Endothelial cell of umbilical vein (primary cell): ENCODE results near the gene SPPL3. TPM values are rescaled to one million over a fixed set of nuclear protein-coding genes. Genes with fewer than 3 reads are reported as not detected.

Experiments
- BruUV-seq: library from RNA; stranded (reverse); fragments of 400-500 nt; replicated peaks from 2 replicates; lab custom pipeline; 2021; lab: Mats Ljungman, UMichigan
- CTCF ChIA-PET: fragments of 300-600, 350-600 bp; sonication (Branson Sonifier 250); formaldehyde crosslinking; loops from one replicate; lab custom pipeline; 2021; ENCODE audit warnings: antibody characterized with exemption, inconsistent platforms; lab: Charles Lee
- POLR2A ChIA-PET: fragments of 300-600, 350-600 bp; sonication (Branson Sonifier 250); formaldehyde crosslinking; loops from one replicate; lab custom pipeline; 2021; ENCODE audit warnings: antibody characterized with exemption, inconsistent platforms; lab: Charles Lee
- DNase-seq: peaks from one replicate; pipeline ENCODE4 v3.0.0-alpha.2; 2011; ENCODE audit warnings: low read depth, low spot score
- FAIRE-seq: peaks from 2 replicates; lab custom pipeline; 2011; peaks lifted over from hg19 to GRCh38; lab: Jason Lieb, UNC
- H2AFZ ChIP-seq: 2 replicates; pipeline ENCODE4 v1.6.0; 2012; ENCODE audit warnings: low read depth, low read length, control low read depth, inconsistent platforms
- H3K27ac ChIP-seq: 2 replicates; pipeline ENCODE4 v1.5.1; 2011; ENCODE audit warnings: low read depth, mild to moderate bottlenecking, control low read depth, low read length, moderate library complexity; ENCODE audit not compliant: insufficient read depth
- H3K27me3 ChIP-seq, 2 experiments: 2 replicates each; pipeline versions ENCODE4 v1.6.0 to v1.6.1; 2011; ENCODE audit warnings: low read length in 2 of 2, mixed read lengths in 1 of 2; ENCODE audit not compliant: control insufficient read depth in 2 of 2, insufficient read depth in 2 of 2
- H3K36me3 ChIP-seq, 2 experiments: 2 replicates in 1 of 2; 3 replicates in 1 of 2; pipeline ENCODE4 v1.5.1; 2011; ENCODE audit warnings: low read length in 2 of 2, mild to moderate bottlenecking in 1 of 2, moderate library complexity in 1 of 2; ENCODE audit not compliant: control insufficient read depth in 2 of 2, insufficient read depth in 2 of 2; ENCODE audit errors: extremely low read depth in 1 of 2
- H3K4me1 ChIP-seq: 3 replicates; pipeline ENCODE4 v1.5.1; 2011; ENCODE audit warnings: mild to moderate bottlenecking, low read length; ENCODE audit not compliant: control insufficient read depth, insufficient read depth; ENCODE audit errors: extremely low read depth
- H3K4me2 ChIP-seq: 2 replicates; pipeline ENCODE4 v1.6.1; 2011; ENCODE audit warnings: low read length, control low read depth, mixed read lengths; ENCODE audit not compliant: insufficient read depth
- H3K4me3 ChIP-seq, 3 experiments: fragments of 200-600 bp in 1 of 3; sonication (generic), shearing (Covaris generic) in 1 of 3; replicated peaks in 1 of 3; 2 replicates each; pipeline ENCODE4 v1.5.1; 2011 to 2016; ENCODE audit warnings: control low read depth in 3 of 3, low read length in 3 of 3, mild to moderate bottlenecking in 2 of 3, inconsistent platforms in 1 of 3, low read depth in 1 of 3, moderate library complexity in 1 of 3; ENCODE audit not compliant: insufficient read depth in 1 of 3
- H3K79me2 ChIP-seq: 2 replicates; pipeline ENCODE4 v1.6.0; 2012; ENCODE audit warnings: low read length, inconsistent platforms; ENCODE audit not compliant: control insufficient read depth, insufficient read depth
- H3K9ac ChIP-seq: replicated peaks from 2 replicates; pipeline ENCODE3; 2011; ENCODE audit warnings: low read length, control low read depth; ENCODE audit not compliant: insufficient read depth; ENCODE audit errors: extremely low read depth
- H3K9me1 ChIP-seq: replicated peaks from 3 replicates; pipeline ENCODE4 v1.6.0; 2011; ENCODE audit warnings: mild to moderate bottlenecking, low read length; ENCODE audit not compliant: control insufficient read depth, insufficient read depth; ENCODE audit errors: extremely low read depth
- H3K9me3 ChIP-seq: replicated peaks from 2 replicates; pipeline ENCODE4 v1.5.1; 2012; ENCODE audit warnings: low read length, inconsistent platforms; ENCODE audit not compliant: control insufficient read depth, insufficient read depth
- H4K20me1 ChIP-seq: replicated peaks from 2 replicates; pipeline ENCODE3; 2011; ENCODE audit warnings: mild to moderate bottlenecking, low read length; ENCODE audit not compliant: control insufficient read depth, insufficient read depth; ENCODE audit errors: extremely low read depth
- CTCF ChIP-seq, 2 donors: IDR thresholded peaks; 1 replicate in 1 of 2; 2 replicates in 1 of 2; pipeline ENCODE4 v1.5.1; 2011; ENCODE audit warnings: low read length in 2 of 2, mild to moderate bottlenecking in 2 of 2, moderate library complexity in 2 of 2, control low read depth in 1 of 2, inconsistent platforms in 1 of 2, low read depth in 1 of 2; ENCODE audit not compliant: insufficient read depth in 1 of 2; ENCODE audit errors: extremely low read depth in 1 of 2
- EZH2 ChIP-seq: IDR thresholded peaks from 2 replicates; pipeline ENCODE4 v1.6.1; 2012; ENCODE audit warnings: borderline replicate concordance, low read depth, mild to moderate bottlenecking, moderate library complexity, low read length, inconsistent platforms; ENCODE audit not compliant: severe bottlenecking
- FOS ChIP-seq: IDR thresholded peaks from 2 replicates; pipeline ENCODE4 v1.6.1; 2011; ENCODE audit warnings: mild to moderate bottlenecking, low read length, moderate library complexity, borderline replicate concordance; ENCODE audit not compliant: insufficient read depth
- GATA2 ChIP-seq: IDR thresholded peaks from 2 replicates; pipeline ENCODE4 v1.7.0; 2011; ENCODE audit warnings: low read depth, mild to moderate bottlenecking, moderate library complexity, mixed read lengths, low read length; ENCODE audit not compliant: insufficient read length, insufficient read depth
- JUN ChIP-seq: IDR thresholded peaks from 2 replicates; pipeline ENCODE4 v1.6.1; 2011; ENCODE audit warnings: borderline replicate concordance, low read depth; ENCODE audit not compliant: insufficient read length, insufficient read depth
- MAX ChIP-seq: IDR thresholded peaks from 2 replicates; pipeline ENCODE4 v1.6.1; 2011; ENCODE audit not compliant: insufficient read depth, insufficient read length
- MYC ChIP-seq: IDR thresholded peaks from one replicate; pipeline ENCODE4 v1.6.1; 2011; ENCODE audit warnings: mild to moderate bottlenecking, low read depth, low read length
- POLR2A ChIP-seq: IDR thresholded peaks from 2 replicates; pipeline ENCODE4 v1.6.1; 2012; ENCODE audit warnings: low read depth, mild to moderate bottlenecking, control low read depth, low read length
- POLR2AphosphoS5 ChIP-seq: IDR thresholded peaks from 2 replicates; pipeline ENCODE4 v1.6.1; 2012; ENCODE audit warnings: low read depth, mild to moderate bottlenecking, control low read depth, low read length, moderate library complexity; ENCODE audit not compliant: insufficient read depth
- dilution Hi-C: fragments of 300-500 bp; cut with MboI; formaldehyde crosslinking; loops from one replicate; pipeline ENCODE4 v1.15.0; 2019; ENCODE audit warnings: low sequenced_read_pairs; ENCODE audit not compliant: extremely low pct_ligation_motif_present
- intact Hi-C: fragments of 100-400 bp; cut with micrococcal nuclease; formaldehyde crosslinking; loops from one replicate; pipeline ENCODE4 v1.10.0; 2022
- polyA plus RNA-seq, 4 experiments: library from polyadenylated mRNA; depleted of rRNA in 3 of 4; stranded (reverse) in 3 of 4; unstranded in 1 of 4; fragments of >200 nt; gene quantifications; 2 replicates each; pipeline versions ENCODE4 v1.2.1 to v1.2.3, GENCODE V29; 2011 to 2012; ENCODE audit warnings: missing spikeins in 1 of 4
- total RNA-seq: library from RNA; stranded (reverse); gene quantifications from 2 replicates; pipeline ENCODE4 v1.2.3, GENCODE V29; 2021

The SPPL3 gene
- total and polyA plus RNA-seq, 2 donors (not counting 3 experiments of a cell fraction or from before 2014, with no cell fraction given): 30.6 to 53.0 TPM

- dilution Hi-C loops: no loop called here
- DNase-seq: no peak
- Histone ChIP-seq H3K27me3 (no peaks in the 10 kb centered on the region), H3K9me3 (no peaks in the 10 kb centered on the region), H3K9ac (no peak overlapping the region), H2AFZ (no peak overlapping the region), H3K36me3 (no peaks in the 10 kb centered on the region), H3K79me2 (peaks cover 12% of the 10 kb centered on the region), H3K27ac (no peak overlapping the region), H3K4me2 (no peak overlapping the region), H3K9me1 (no peaks in the 10 kb centered on the region), H3K4me3 (no peak overlapping the region), H4K20me1 (no peaks in the 10 kb centered on the region), H3K4me1 (peaks cover 10% of the 10 kb centered on the region)
- TF ChIP-seq JUN: no peak
- no peak for TF ChIP-seq GATA2
- no peak for TF ChIP-seq POLR2A
- TF ChIP-seq MYC: no peak
- TF ChIP-seq CTCF (IDR thresholded peaks at IDR 0.05; ENCODE audit: extremely low read depth in 1 of 2, insufficient read depth in 1 of 2, low read depth in 1 of 2, low read length in 2 of 2): no peak
- TF ChIP-seq FOS: no peak
- intact Hi-C loops: no loop called here
- BruUV-seq: no TSS peak
- ChIA-PET POLR2A (no interaction called here), CTCF (no interaction called here)
- peak; percentile 70 for FAIRE-seq
Observed at GRCh38 chr12:120853188-120853587, 51.0 kb downstream of the SPPL3 start.

GRCh38 chr12:120851944-120852343 is 52.2 kb downstream of the SPPL3 start:
- ChIA-PET POLR2A (interaction anchor here (0.6 kb wide), 1 partner anchor 39 kb away, joined by 5 read pairs; no protein-coding TSS in a partner anchor), CTCF (no interaction called here)
- BruUV-seq: no TSS peak
- Histone ChIP-seq H3K9ac (no peak overlapping the region), H2AFZ (no peak overlapping the region), H3K9me1 (no peaks in the 10 kb centered on the region), H3K36me3 (no peaks in the 10 kb centered on the region), H3K4me2 (no peak overlapping the region), H3K27ac (no peak overlapping the region), H3K9me3 (no peaks in the 10 kb centered on the region), H3K27me3 (no peaks in the 10 kb centered on the region), H3K4me1 (peaks cover 10% of the 10 kb centered on the region), H4K20me1 (no peaks in the 10 kb centered on the region), H3K4me3 (no peak overlapping the region), H3K79me2 (peaks cover 12% of the 10 kb centered on the region)
- intact Hi-C loops (no loop called here), dilution Hi-C loops (no loop called here)
- DNase-seq: no peak
- TF ChIP-seq CTCF (IDR thresholded peaks at IDR 0.05; ENCODE audit: extremely low read depth in 1 of 2, insufficient read depth in 1 of 2, low read depth in 1 of 2, low read length in 2 of 2) (no peak), MAX (no peak), POLR2A (no peak), FOS (no peak), EZH2 (no peak), GATA2 (no peak), POLR2AphosphoS5 (no peak), JUN (no peak), MYC (no peak)
- no peak for FAIRE-seq
